HG03571 (cell line): ENCODE data around the gene CNOT3.
A peak's percentile ranks its signal among the peaks of the same experiment; 100 is the strongest.

Experiments used
- ATAC-seq: cut with Tn5 transposase; IDR thresholded peaks from one replicate; pipeline ENCODE4 v1.9.1; 2021; ENCODE audit not compliant: unreplicated experiment

The CNOT3 gene

GRCh38 chr19:54115109-54116063, 22.2 kb upstream of the CNOT3 start, which contains the start of the genes PRPF31 and TFPT:
Gene PRPF31 (plus strand): TSS chr19:54115754. CDS start chr19:54118279, 2,525 bp downstream.
Gene TFPT (minus strand): TSS chr19:54115657. CDS start chr19:54115269, 388 bp downstream.
- peak; percentile 73 for ATAC-seq

- no peak for ATAC-seq
These were observed 16.3 kb upstream of the CNOT3 start for GRCh38 chr19:54121259-54121658.

GRCh38 chr19:54123682-54124081, 13.9 kb upstream of the CNOT3 start:
- ATAC-seq, result no peak

GRCh38 chr19:54124393-54124792, 13.2 kb upstream of the CNOT3 start:
- ATAC-seq, result no peak

- no peak for ATAC-seq
These were observed 11.8 kb upstream of the CNOT3 start for GRCh38 chr19:54125713-54126112.

GRCh38 chr19:54127688-54128440, 9.7 kb upstream of the CNOT3 start:
- no peak for ATAC-seq

GRCh38 chr19:54128441-54128725, 9.2 kb upstream of the CNOT3 start:
- ATAC-seq, result no peak

GRCh38 chr19:54128796-54129616, 8.6 kb upstream of the CNOT3 start:
- ATAC-seq, result no peak

- ATAC-seq, result no peak
These were observed 8.0 kb upstream of the CNOT3 start for GRCh38 chr19:54129617-54129996.

GRCh38 chr19:54133312-54133956, 4.1 kb upstream of the CNOT3 start:
- ATAC-seq, result no peak

GRCh38 chr19:54133957-54134590, 3.5 kb upstream of the CNOT3 start:
- no peak for ATAC-seq

GRCh38 chr19:54136086-54136863, 1.3 kb upstream of the CNOT3 start:
- no peak for ATAC-seq

- ATAC-seq, result peak; percentile 68
These were observed 481 bp upstream of the CNOT3 start for GRCh38 chr19:54136864-54137698.

GRCh38 chr19:54138489-54139256, 1.1 kb downstream of the CNOT3 start:
- no peak for ATAC-seq

- ATAC-seq, result no peak
These were observed 3.8 kb downstream of the CNOT3 start for GRCh38 chr19:54141356-54141755.

- ATAC-seq, result no peak
These were observed 4.7 kb downstream of the CNOT3 start for GRCh38 chr19:54142166-54142780.

GRCh38 chr19:54145541-54146158, 8.1 kb downstream of the CNOT3 start:
- ATAC-seq, result no peak
